GM20000 (cell line): ENCODE measurements around the gene TGOLN2.
"Not testable (repeated sequence)": the region's sequence is repeated elsewhere in the genome, so short reads cannot be mapped to it uniquely, and the experiment has no call there.

Experiments used
- DNase-seq: peaks from one replicate; pipeline ENCODE4 v3.0.0; 2012; ENCODE audit warnings: low spot score
- CTCF ChIP-seq: IDR thresholded peaks from 2 replicates; pipeline ENCODE4 v1.5.1; 2012; ENCODE audit warnings: mild to moderate bottlenecking, control low read depth; ENCODE audit errors: extremely low read depth, missing control alignments

TGOLN2 gene

GRCh38 chr2:85323351-85323987, 4.3 kb downstream of the TGOLN2 start:
- DNase-seq, result no peak
- no peak for TF ChIP-seq CTCF

- no peak for TF ChIP-seq CTCF
- no peak for DNase-seq
Observed at GRCh38 chr2:85319796-85320195, 8.0 kb downstream of the TGOLN2 start.

DNA sequence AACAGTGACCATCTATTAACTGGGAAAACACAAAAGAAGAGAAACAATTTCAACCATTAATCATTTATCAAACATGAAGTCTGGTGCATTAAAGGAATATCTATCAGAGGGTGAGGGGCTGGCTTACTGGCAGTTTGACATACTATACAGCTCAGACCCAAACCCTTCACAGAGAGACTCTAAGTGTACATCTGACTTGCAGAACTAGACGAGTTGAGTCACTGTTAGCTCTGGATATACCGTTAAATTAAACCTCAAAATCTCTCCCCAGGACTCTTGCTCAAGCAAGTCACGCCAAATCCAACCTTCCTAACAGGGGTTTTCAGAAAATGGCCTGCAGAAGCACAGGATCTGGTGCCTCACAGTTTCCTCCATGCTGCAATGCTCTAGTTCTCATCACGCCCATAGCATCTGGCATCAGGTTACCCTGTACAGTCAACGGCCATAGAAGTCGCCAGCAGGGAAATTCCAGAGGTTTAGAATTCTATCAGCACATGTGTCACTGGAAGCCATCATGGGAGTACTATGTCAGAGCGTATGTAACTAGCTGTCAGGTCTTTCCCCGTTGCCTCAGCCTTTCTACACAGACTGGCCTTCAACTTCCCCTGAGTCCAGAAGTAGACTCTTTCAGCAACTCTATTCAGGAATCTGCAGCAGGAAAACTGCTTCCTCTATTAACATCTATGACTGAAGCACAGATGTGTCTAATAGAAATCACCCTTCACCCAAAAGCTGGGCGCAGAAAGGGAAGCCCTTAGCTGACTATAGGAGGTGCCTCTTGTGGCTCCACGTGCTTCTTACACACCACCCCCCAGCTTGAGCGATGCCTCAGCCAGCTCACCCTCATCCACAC, 9.3 kb downstream of the TGOLN2 start:
- no peak for TF ChIP-seq CTCF
- no peak for DNase-seq

DNA sequence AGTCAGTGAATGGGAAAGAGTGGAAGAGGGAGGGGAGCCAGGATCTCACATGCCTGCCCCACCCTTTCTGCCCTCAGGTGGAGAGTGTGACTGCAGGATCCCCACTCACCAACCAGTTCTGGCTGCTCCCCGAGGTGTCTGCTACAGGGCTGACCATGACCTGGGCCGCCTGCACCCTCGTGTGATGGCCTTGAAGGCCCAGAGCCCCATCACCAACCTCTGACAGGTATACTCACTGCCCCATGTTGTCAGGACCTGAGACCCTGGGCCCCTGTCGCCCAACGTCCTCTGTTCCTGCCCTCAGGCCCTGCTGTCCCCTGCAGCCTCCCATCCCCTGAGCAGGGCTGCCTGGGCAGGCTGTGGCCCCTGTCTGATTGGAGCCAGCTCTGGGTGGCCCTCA, 11.9 kb downstream of the TGOLN2 start:
- DNase-seq, result not testable (repeated sequence)

DNA sequence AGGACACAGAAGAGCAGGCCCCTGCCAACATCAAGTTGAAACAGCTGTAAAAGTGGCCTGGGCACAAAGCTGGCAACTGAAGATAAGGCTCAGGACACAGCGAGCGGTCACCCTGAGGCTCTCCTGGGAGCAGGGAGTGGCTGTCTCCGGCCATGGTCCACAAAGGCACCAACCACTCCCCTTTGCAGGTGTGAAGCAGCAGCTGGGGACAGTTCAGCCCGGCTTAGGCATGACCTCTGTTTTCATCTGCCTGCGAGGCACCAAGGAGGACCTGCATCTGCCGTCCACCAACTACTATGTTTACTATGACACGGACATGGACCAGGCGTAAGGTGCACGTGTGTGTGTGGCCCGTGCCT, 12.9 kb downstream of the TGOLN2 start:
- no peak for DNase-seq
- no peak for TF ChIP-seq CTCF

DNA sequence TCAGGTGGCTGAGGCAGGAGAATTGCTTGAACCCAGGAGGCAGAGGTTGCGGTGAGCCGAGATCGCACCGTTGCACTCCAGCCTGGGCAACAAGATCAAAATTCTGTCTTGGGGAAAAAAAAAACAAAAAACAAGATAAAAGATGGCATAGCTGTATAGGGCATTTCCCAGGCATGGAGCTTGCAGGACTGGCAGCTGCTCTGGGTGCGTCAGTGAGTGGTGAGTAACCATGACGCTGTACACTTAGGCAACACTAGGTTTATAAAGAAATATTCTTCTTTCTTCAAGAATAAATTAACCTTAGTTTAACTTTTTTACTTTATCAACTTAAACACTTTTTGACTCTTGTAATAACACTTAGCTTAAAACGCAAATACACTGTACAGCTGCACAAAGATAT, 15.4 kb downstream of the TGOLN2 start:
- DNase-seq, result no peak
- TF ChIP-seq CTCF, result no peak

- no peak for TF ChIP-seq CTCF
- no peak for DNase-seq
Observed at GRCh38 chr2:85310330-85310729, 17.5 kb downstream of the TGOLN2 start.
